ENCODE measurements around the gene HERC3. TPM values are rescaled to one million over a fixed set of nuclear protein-coding genes. Genes with fewer than 3 reads are reported as not detected.

The HERC3 gene
- total RNA-seq, 2 experiments from 2014 or later = 59.7 to 66.4 TPM

GRCh38 chr4:88629826-88630225 is 37.5 kb downstream of the HERC3 start:
- no peak for ATAC-seq
- ChIA-PET CTCF (interaction anchor here (0.7 to 1.3 kb wide), 6 partner anchors 16 to 90 kb away, joined by 3 to 5 read pairs (median 3); no protein-coding TSS in a partner anchor), POLR2A (interaction anchor here (1.9 kb wide), 1 partner anchor 37 kb away, joined by 7 read pairs; the partner anchor contains the start of gene HERC3)
- intact Hi-C loops (cut with micrococcal nuclease) = no loop called here
- DNase-seq = no peak
- H3K4me1 Mint-ChIP-seq (ENCODE audit: low read depth) = peaks cover 17% of the 10 kb centered on the region
- H3K4me3 Mint-ChIP-seq = no peak overlapping the region
- H3K9me3 Mint-ChIP-seq = peaks cover 5% of the 10 kb centered on the region
- H3K36me3 Mint-ChIP-seq (ENCODE audit: low read depth) = peaks cover 16% of the 10 kb centered on the region
- H3K27me3 Mint-ChIP-seq = no peaks in the 10 kb centered on the region
- no peak overlapping the region for H3K27ac Mint-ChIP-seq
- TF ChIP-seq, protein P1, sequence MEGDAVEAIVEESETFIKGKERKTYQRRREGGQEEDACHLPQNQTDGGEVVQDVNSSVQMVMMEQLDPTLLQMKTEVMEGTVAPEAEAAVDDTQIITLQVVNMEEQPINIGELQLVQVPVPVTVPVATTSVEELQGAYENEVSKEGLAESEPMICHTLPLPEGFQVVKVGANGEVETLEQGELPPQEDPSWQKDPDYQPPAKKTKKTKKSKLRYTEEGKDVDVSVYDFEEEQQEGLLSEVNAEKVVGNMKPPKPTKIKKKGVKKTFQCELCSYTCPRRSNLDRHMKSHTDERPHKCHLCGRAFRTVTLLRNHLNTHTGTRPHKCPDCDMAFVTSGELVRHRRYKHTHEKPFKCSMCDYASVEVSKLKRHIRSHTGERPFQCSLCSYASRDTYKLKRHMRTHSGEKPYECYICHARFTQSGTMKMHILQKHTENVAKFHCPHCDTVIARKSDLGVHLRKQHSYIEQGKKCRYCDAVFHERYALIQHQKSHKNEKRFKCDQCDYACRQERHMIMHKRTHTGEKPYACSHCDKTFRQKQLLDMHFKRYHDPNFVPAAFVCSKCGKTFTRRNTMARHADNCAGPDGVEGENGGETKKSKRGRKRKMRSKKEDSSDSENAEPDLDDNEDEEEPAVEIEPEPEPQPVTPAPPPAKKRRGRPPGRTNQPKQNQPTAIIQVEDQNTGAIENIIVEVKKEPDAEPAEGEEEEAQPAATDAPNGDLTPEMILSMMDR (IDR thresholded peaks at IDR 0.05) = no peak

DNA sequence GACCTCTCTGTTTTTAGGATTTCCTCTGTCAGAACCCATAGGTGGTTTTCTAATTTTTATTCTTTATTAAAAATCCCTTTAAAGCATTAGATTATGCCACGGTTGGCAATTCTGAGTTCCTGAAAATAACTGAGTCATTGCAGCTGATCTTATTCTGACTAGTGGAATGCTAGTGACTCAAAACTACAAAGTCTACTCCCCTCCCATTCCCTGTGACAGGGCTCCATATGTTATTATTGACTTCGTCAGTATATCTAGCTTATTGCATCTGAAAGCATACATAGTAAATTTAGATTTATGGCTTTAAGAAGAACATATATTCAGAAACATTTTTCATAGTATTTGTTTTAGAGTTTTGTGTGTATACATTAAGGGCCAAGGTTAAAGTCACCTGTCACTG is 38.5 kb downstream of the HERC3 start:
- H3K36me3 Mint-ChIP-seq (ENCODE audit: low read depth) = peaks cover 14% of the 10 kb centered on the region
- ChIA-PET CTCF (interaction anchor here (1.1 to 1.3 kb wide), 2 partner anchors 28 to 37 kb away, joined by 4 to 5 read pairs; no protein-coding TSS in a partner anchor), POLR2A (interaction anchor here (1.9 kb wide), 1 partner anchor 38 kb away, joined by 7 read pairs; the partner anchor contains the start of gene HERC3)
- peaks cover 17% of the 10 kb centered on the region for H3K4me1 Mint-ChIP-seq (ENCODE audit: low read depth)
- TF ChIP-seq, protein P1 (IDR thresholded peaks at IDR 0.05) = no peak
- H3K9me3 Mint-ChIP-seq = peaks cover 8% of the 10 kb centered on the region
- H3K27me3 Mint-ChIP-seq = no peaks in the 10 kb centered on the region
- no peak overlapping the region for H3K4me3 Mint-ChIP-seq
- intact Hi-C loops (cut with micrococcal nuclease) = no loop called here
- DNase-seq (no peak), ATAC-seq (no peak)
- no peak overlapping the region for H3K27ac Mint-ChIP-seq

- Mint-ChIP-seq H3K27me3 (no peaks in the 10 kb centered on the region), H3K9me3 (peaks cover 4% of the 10 kb centered on the region), H3K4me3 (no peak overlapping the region), H3K27ac (no peak overlapping the region), H3K4me1 (ENCODE audit: low read depth) (peaks cover 45% of the 10 kb centered on the region), H3K36me3 (ENCODE audit: low read depth) (peaks cover 4% of the 10 kb centered on the region)
- TF ChIP-seq, protein P1 (IDR thresholded peaks at IDR 0.05) = no peak
- ATAC-seq (no peak), DNase-seq (no peak)
- POLR2A ChIA-PET = no interaction called here
- CTCF ChIA-PET = interaction anchor here (1.1 kb wide), 2 partner anchors 15 to 104 kb away, joined by 3 to 5 read pairs; no protein-coding TSS in a partner anchor
- intact Hi-C loops (cut with micrococcal nuclease) = no loop called here
These were observed 51.7 kb downstream of the HERC3 start for GRCh38 chr4:88643932-88644331.

GRCh38 chr4:88645994-88646393 is 53.7 kb downstream of the HERC3 start:
- no peak for ATAC-seq
- H3K4me3 Mint-ChIP-seq = no peak overlapping the region
- intact Hi-C loops (cut with micrococcal nuclease) = loop anchor here (5.0 kb wide), 1 partner anchor 54 kb away; the partner anchor contains the start of gene HERC3
- no peaks in the 10 kb centered on the region for H3K27me3 Mint-ChIP-seq
- POLR2A ChIA-PET = interaction anchor here (0.5 kb wide), 1 partner anchor 730 kb away, joined by 3 read pairs; no protein-coding TSS in a partner anchor
- CTCF ChIA-PET = no interaction called here
- peaks cover 49% of the 10 kb centered on the region for H3K4me1 Mint-ChIP-seq (ENCODE audit: low read depth)
- H3K9me3 Mint-ChIP-seq = peaks cover 2% of the 10 kb centered on the region
- H3K36me3 Mint-ChIP-seq (ENCODE audit: low read depth) = peaks cover 1% of the 10 kb centered on the region
- TF ChIP-seq, protein P1 (IDR thresholded peaks at IDR 0.05) = no peak
- peak overlapping the region; percentile 27 for H3K27ac Mint-ChIP-seq
- no peak for DNase-seq

DNA sequence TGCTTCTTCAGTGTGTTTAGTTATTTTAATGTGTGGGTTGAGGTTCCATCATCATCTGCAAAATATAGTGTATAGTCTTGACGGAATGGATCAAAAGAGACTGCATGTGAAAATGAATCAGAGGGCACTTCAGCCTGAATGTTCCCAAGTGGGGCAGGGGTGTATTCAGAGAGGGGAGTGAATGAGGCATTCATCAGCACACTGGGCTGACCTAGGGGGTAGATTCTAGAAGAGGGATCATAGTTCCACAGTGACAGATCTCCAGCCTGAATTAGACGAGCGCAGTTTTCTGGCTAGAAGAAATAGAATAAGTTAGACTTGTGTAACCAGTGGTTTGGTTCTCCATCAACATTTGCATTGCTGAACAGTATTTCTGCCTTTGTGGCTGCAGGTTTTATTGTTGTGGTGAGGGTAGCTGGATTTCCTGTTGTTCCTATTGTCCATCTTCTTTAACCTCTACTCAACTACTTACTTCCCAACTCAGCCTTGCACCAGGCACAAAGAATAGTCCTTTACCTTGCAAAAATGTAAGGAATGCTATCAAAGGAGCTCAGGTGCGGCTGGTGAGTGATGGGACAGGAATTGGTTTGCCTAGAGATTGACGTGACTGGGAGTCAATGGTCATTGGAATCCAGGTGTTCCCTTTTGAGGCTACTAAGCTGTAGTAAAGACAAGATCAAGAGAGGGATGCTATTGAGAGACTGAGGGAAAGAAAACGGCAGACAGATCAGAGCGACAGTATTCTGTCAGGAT is 54.4 kb downstream of the HERC3 start:
- H3K36me3 Mint-ChIP-seq (ENCODE audit: low read depth) = peaks cover 1% of the 10 kb centered on the region
- intact Hi-C loops (cut with micrococcal nuclease) = loop anchor here (5.0 kb wide), 1 partner anchor 54 kb away; the partner anchor contains the start of gene HERC3
- ChIA-PET POLR2A (interaction anchor here (0.5 to 0.6 kb wide), 2 partner anchors 273 to 729 kb away, joined by 3 read pairs; no protein-coding TSS in a partner anchor), CTCF (no interaction called here)
- peaks cover 2% of the 10 kb centered on the region for H3K9me3 Mint-ChIP-seq
- no peak overlapping the region for H3K4me3 Mint-ChIP-seq
- TF ChIP-seq, protein P1 (IDR thresholded peaks at IDR 0.05) = no peak
- no peak overlapping the region for H3K27ac Mint-ChIP-seq
- H3K27me3 Mint-ChIP-seq = no peaks in the 10 kb centered on the region
- DNase-seq = no peak
- peaks cover 49% of the 10 kb centered on the region for H3K4me1 Mint-ChIP-seq (ENCODE audit: low read depth)
- no peak for ATAC-seq
